T-helper 17 cell (primary cell): ENCODE results near the gene PIRT. TPM values are rescaled to one million over a fixed set of nuclear protein-coding genes. Genes with fewer than 3 reads are reported as not detected.

Source experiments
- ATAC-seq: fragments of 150-1000 bp; cut with Tn5 transposase; 2 replicates; pipeline ENCODE4 v1.10.0; 2021; ENCODE audit warnings: mild to moderate bottlenecking, moderate library complexity
- DNase-seq, 3 donors: peaks; one replicate each; pipeline versions ENCODE4 v3.0.0 to v3.0.0-alpha.2; 2020 to 2021
- H3K9me3 ChIP-seq: one replicate; pipeline ENCODE4 v1.7.0; 2013; ENCODE audit warnings: low read length, mild to moderate bottlenecking; ENCODE audit not compliant: control insufficient read depth, poor library complexity, severe bottlenecking
- H3K27ac Mint-ChIP-seq: one replicate; pipeline ENCODE4 v1.8.0; 2022; ENCODE audit warnings: mild to moderate bottlenecking, moderate library complexity, mixed read lengths
- H3K27me3 Mint-ChIP-seq: one replicate; pipeline ENCODE4 v1.8.0; 2022; ENCODE audit warnings: mixed read lengths
- H3K36me3 Mint-ChIP-seq: one replicate; pipeline ENCODE4 v1.8.0; 2022; ENCODE audit warnings: low read depth, mixed read lengths
- H3K4me1 Mint-ChIP-seq: one replicate; pipeline ENCODE4 v1.8.0; 2022; ENCODE audit warnings: mild to moderate bottlenecking, mixed read lengths
- H3K4me3 Mint-ChIP-seq: one replicate; pipeline ENCODE4 v1.8.0; 2022; ENCODE audit warnings: mild to moderate bottlenecking, moderate library complexity, mixed read lengths
- total RNA-seq, 4 donors: library from RNA in 2 of 4; stranded (reverse) in 2 of 4; gene quantifications; one replicate each; pipeline ENCODE4 v1.2.3 and lab custom pipeline; 2022 to 2026

Gene PIRT
- total RNA-seq, 2 donors from 2014 or later = not detected

- no peak for DNase-seq
- H3K4me1 Mint-ChIP-seq = peaks cover 7% of the 10 kb centered on the region
- no peak for ATAC-seq
- no peaks in the 10 kb centered on the region for H3K9me3 ChIP-seq
- H3K27ac Mint-ChIP-seq = no peak overlapping the region
- no peak overlapping the region for H3K4me3 Mint-ChIP-seq
- H3K27me3 Mint-ChIP-seq = peaks cover 18% of the 10 kb centered on the region
- peaks cover 4% of the 10 kb centered on the region for H3K36me3 Mint-ChIP-seq
These were observed 5.9 kb upstream of the PIRT start for GRCh38 chr17:10843811-10844210.

- H3K4me3 Mint-ChIP-seq = no peak overlapping the region
- peaks cover 4% of the 10 kb centered on the region for H3K36me3 Mint-ChIP-seq
- H3K27ac Mint-ChIP-seq = no peak overlapping the region
- DNase-seq = no peak
- H3K4me1 Mint-ChIP-seq = peaks cover 7% of the 10 kb centered on the region
- no peaks in the 10 kb centered on the region for H3K9me3 ChIP-seq
- H3K27me3 Mint-ChIP-seq = peaks cover 29% of the 10 kb centered on the region
- no peak for ATAC-seq
These were observed 4.8 kb upstream of the PIRT start for GRCh38 chr17:10842658-10843057.

- no peaks in the 10 kb centered on the region for H3K36me3 Mint-ChIP-seq
- no peak overlapping the region for H3K27ac Mint-ChIP-seq
- H3K9me3 ChIP-seq = no peaks in the 10 kb centered on the region
- no peak overlapping the region for H3K4me3 Mint-ChIP-seq
- H3K27me3 Mint-ChIP-seq = peaks cover 19% of the 10 kb centered on the region
- ATAC-seq (no peak), DNase-seq (no peak)
- no peaks in the 10 kb centered on the region for H3K4me1 Mint-ChIP-seq
These were observed 795 bp upstream of the PIRT start for GRCh38 chr17:10838682-10839081.

GRCh38 chr17:10836966-10837590 lies 809 bp downstream of the PIRT start:
- Mint-ChIP-seq H3K27me3 (peaks cover 15% of the 10 kb centered on the region), H3K36me3 (no peaks in the 10 kb centered on the region), H3K4me3 (no peak overlapping the region), H3K4me1 (no peaks in the 10 kb centered on the region), H3K27ac (no peak overlapping the region)
- no peaks in the 10 kb centered on the region for H3K9me3 ChIP-seq
- ATAC-seq (no peak), DNase-seq (no peak)

- Mint-ChIP-seq H3K27me3 (peaks cover 22% of the 10 kb centered on the region), H3K36me3 (no peaks in the 10 kb centered on the region), H3K27ac (no peak overlapping the region), H3K4me3 (no peak overlapping the region), H3K4me1 (no peaks in the 10 kb centered on the region)
- DNase-seq = no peak
- H3K9me3 ChIP-seq = no peaks in the 10 kb centered on the region
- ATAC-seq = no peak
These were observed 1.7 kb downstream of the PIRT start for GRCh38 chr17:10836145-10836544.

- H3K36me3 Mint-ChIP-seq = no peaks in the 10 kb centered on the region
- H3K27ac Mint-ChIP-seq = no peak overlapping the region
- no peaks in the 10 kb centered on the region for H3K4me1 Mint-ChIP-seq
- DNase-seq (no peak), ATAC-seq (no peak)
- no peaks in the 10 kb centered on the region for H3K9me3 ChIP-seq
- H3K27me3 Mint-ChIP-seq = peaks cover 34% of the 10 kb centered on the region
- no peak overlapping the region for H3K4me3 Mint-ChIP-seq
These were observed 6.2 kb downstream of the PIRT start for GRCh38 chr17:10831696-10832095.

- Mint-ChIP-seq H3K4me1 (no peaks in the 10 kb centered on the region), H3K27me3 (peaks cover 46% of the 10 kb centered on the region), H3K4me3 (no peak overlapping the region), H3K36me3 (no peaks in the 10 kb centered on the region), H3K27ac (no peak overlapping the region)
- ATAC-seq (no peak), DNase-seq (no peak)
- H3K9me3 ChIP-seq = no peaks in the 10 kb centered on the region
These were observed 9.9 kb downstream of the PIRT start for GRCh38 chr17:10827898-10828552.

GRCh38 chr17:10824874-10825273 lies 13.0 kb downstream of the PIRT start:
- H3K9me3 ChIP-seq = no peaks in the 10 kb centered on the region
- Mint-ChIP-seq H3K27ac (no peak overlapping the region), H3K36me3 (no peaks in the 10 kb centered on the region), H3K4me3 (no peak overlapping the region), H3K4me1 (no peaks in the 10 kb centered on the region), H3K27me3 (peaks cover 48% of the 10 kb centered on the region)
- no peak for DNase-seq
- ATAC-seq = no peak

GRCh38 chr17:10821770-10822169 lies 16.1 kb downstream of the PIRT start:
- DNase-seq (no peak), ATAC-seq (no peak)
- H3K4me1 Mint-ChIP-seq = peaks cover 2% of the 10 kb centered on the region
- peaks cover 52% of the 10 kb centered on the region for H3K27me3 Mint-ChIP-seq
- H3K36me3 Mint-ChIP-seq = no peaks in the 10 kb centered on the region
- no peak overlapping the region for H3K27ac Mint-ChIP-seq
- no peaks in the 10 kb centered on the region for H3K9me3 ChIP-seq
- H3K4me3 Mint-ChIP-seq = no peak overlapping the region

- Mint-ChIP-seq H3K27ac (no peak overlapping the region), H3K27me3 (peaks cover 52% of the 10 kb centered on the region), H3K4me1 (peaks cover 2% of the 10 kb centered on the region), H3K4me3 (no peak overlapping the region), H3K36me3 (no peaks in the 10 kb centered on the region)
- DNase-seq (no peak), ATAC-seq (no peak)
- H3K9me3 ChIP-seq = no peaks in the 10 kb centered on the region
These were observed 16.8 kb downstream of the PIRT start for GRCh38 chr17:10821054-10821453.

- peaks cover 2% of the 10 kb centered on the region for H3K4me1 Mint-ChIP-seq
- no peak for ATAC-seq
These were observed 22.6 kb downstream of the PIRT start for GRCh38 chr17:10815319-10815718.

GRCh38 chr17:10814075-10814474 lies 23.8 kb downstream of the PIRT start:
- no peaks in the 10 kb centered on the region for H3K4me1 Mint-ChIP-seq
- peaks cover 56% of the 10 kb centered on the region for H3K27me3 Mint-ChIP-seq
- no peak overlapping the region for H3K27ac Mint-ChIP-seq
- DNase-seq (no peak), ATAC-seq (no peak)
- no peak overlapping the region for H3K4me3 Mint-ChIP-seq
- no peaks in the 10 kb centered on the region for H3K9me3 ChIP-seq
- H3K36me3 Mint-ChIP-seq = no peaks in the 10 kb centered on the region

More at GRCh38 chr17:10815319-10815718, 22.6 kb downstream of the PIRT start:
- no peak overlapping the region for H3K4me3 Mint-ChIP-seq
- peaks cover 62% of the 10 kb centered on the region for H3K27me3 Mint-ChIP-seq
- no peak overlapping the region for H3K27ac Mint-ChIP-seq
- H3K36me3 Mint-ChIP-seq = no peaks in the 10 kb centered on the region
- DNase-seq = no peak
- no peaks in the 10 kb centered on the region for H3K9me3 ChIP-seq

GRCh38 chr17:10812674-10813073 lies 25.2 kb downstream of the PIRT start:
- DNase-seq (no peak), ATAC-seq (no peak)
- Mint-ChIP-seq H3K27ac (no peak overlapping the region), H3K4me3 (no peak overlapping the region), H3K4me1 (no peaks in the 10 kb centered on the region), H3K36me3 (no peaks in the 10 kb centered on the region), H3K27me3 (peaks cover 45% of the 10 kb centered on the region)
- H3K9me3 ChIP-seq = no peaks in the 10 kb centered on the region

GRCh38 chr17:10809605-10810004 lies 28.3 kb downstream of the PIRT start:
- Mint-ChIP-seq H3K27me3 (peaks cover 23% of the 10 kb centered on the region), H3K4me1 (no peaks in the 10 kb centered on the region), H3K4me3 (no peak overlapping the region), H3K27ac (no peak overlapping the region), H3K36me3 (no peaks in the 10 kb centered on the region)
- DNase-seq = no peak
- H3K9me3 ChIP-seq = no peaks in the 10 kb centered on the region
- no peak for ATAC-seq
